Epithelial cell of proximal tubule (primary cell): ENCODE data around the gene PPP1R36. TPM values are rescaled to one million over a fixed set of nuclear protein-coding genes. Genes with fewer than 3 reads are reported as not detected.
A peak's percentile ranks its signal among the peaks of the same experiment; 100 is the strongest.

Experiments used
- DNase-seq: peaks from one replicate; pipeline ENCODE4 v3.0.0-alpha.2; 2011; ENCODE audit warnings: low read depth
- H3K4me3 ChIP-seq: 2 replicates; pipeline ENCODE4 v1.5.1; 2011; ENCODE audit warnings: low read depth, mild to moderate bottlenecking, low read length
- CTCF ChIP-seq: conservative IDR thresholded peaks from 2 replicates; pipeline ENCODE4 v1.5.1; 2012; ENCODE audit warnings: low read depth, mild to moderate bottlenecking, low read length
- total RNA-seq: library from RNA; depleted of rRNA; stranded (reverse); fragments of >200 nt; gene quantifications from 2 replicates; pipeline ENCODE4 v1.2.3, GENCODE V29; 2015

PPP1R36 gene
- total RNA-seq, 1 donor from 2014 or later = 0.12 TPM

- no peak for TF ChIP-seq CTCF
- no peak for DNase-seq
- H3K4me3 ChIP-seq = no peak overlapping the region
Measured at GRCh38 chr14:64522591-64523355, 27.0 kb upstream of the PPP1R36 start.

GRCh38 chr14:64525354-64525753 lies 24.4 kb upstream of the PPP1R36 start:
- TF ChIP-seq CTCF = no peak
- DNase-seq = no peak
- no peak overlapping the region for H3K4me3 ChIP-seq

- no peak overlapping the region for H3K4me3 ChIP-seq
- DNase-seq = no peak
- TF ChIP-seq CTCF = no peak
Measured at GRCh38 chr14:64531567-64531966, 18.2 kb upstream of the PPP1R36 start.

- TF ChIP-seq CTCF = no peak
- no peak for DNase-seq
- no peak overlapping the region for H3K4me3 ChIP-seq
Measured at GRCh38 chr14:64536488-64537245, 13.1 kb upstream of the PPP1R36 start.

GRCh38 chr14:64540208-64541202 lies 9.3 kb upstream of the PPP1R36 start, which contains the start of gene HSPA2:
TSS of gene HSPA2 (plus strand) at chr14:64540741. CDS start at chr14:64540850, 109 bp downstream.
- H3K4me3 ChIP-seq = peak within 1 kb of the TSS; percentile 62
- peak; percentile 78 for TF ChIP-seq CTCF
- peak; percentile 78 for DNase-seq

- no peak for TF ChIP-seq CTCF
- no peak for DNase-seq
- peak overlapping the region; percentile 52 for H3K4me3 ChIP-seq
Measured at GRCh38 chr14:64541261-64541971, 8.3 kb upstream of the PPP1R36 start.
